HG03175 (cell line): ENCODE measurements around the gene FAM209A.
"Not testable (repeated sequence)": the region's sequence is repeated elsewhere in the genome, so short reads cannot be mapped to it uniquely, and the experiment has no call there.

Experiments used
- ATAC-seq: cut with Tn5 transposase; IDR thresholded peaks from one replicate; pipeline ENCODE4 v1.9.1; 2021; ENCODE audit warnings: mild to moderate bottlenecking, moderate library complexity; ENCODE audit not compliant: unreplicated experiment

FAM209A gene, protein sequence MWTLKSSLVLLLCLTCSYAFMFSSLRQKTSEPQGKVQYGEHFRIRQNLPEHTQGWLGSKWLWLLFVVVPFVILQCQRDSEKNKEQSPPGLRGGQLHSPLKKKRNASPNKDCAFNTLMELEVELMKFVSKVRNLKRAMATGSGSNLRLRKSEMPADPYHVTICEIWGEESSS

DNA sequence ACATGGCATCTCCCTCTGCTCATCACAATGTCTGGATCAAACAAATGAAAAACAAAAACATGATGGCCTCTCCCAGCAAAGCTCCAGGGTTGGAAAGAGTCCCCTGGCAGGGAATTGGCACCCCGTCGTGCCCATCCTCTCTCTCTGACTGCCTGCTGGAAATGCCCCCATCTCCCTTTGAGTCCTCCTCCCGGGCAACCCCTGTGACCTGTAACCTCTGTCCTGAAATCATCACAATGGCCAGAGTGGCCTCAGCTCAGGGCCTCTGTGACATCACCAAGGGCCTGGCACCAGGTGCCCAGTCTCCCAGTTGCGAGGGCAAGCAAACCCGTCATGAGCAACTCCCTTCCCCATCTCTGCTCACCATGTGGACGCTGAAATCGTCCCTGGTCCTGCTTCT is at the start of gene FAM209A:
FAM209A (plus strand) TSS at position 301 of the 400 bp plus-strand sequence; CDS start at position 366, 65 bp downstream.
- ATAC-seq: not testable (repeated sequence)

DNA sequence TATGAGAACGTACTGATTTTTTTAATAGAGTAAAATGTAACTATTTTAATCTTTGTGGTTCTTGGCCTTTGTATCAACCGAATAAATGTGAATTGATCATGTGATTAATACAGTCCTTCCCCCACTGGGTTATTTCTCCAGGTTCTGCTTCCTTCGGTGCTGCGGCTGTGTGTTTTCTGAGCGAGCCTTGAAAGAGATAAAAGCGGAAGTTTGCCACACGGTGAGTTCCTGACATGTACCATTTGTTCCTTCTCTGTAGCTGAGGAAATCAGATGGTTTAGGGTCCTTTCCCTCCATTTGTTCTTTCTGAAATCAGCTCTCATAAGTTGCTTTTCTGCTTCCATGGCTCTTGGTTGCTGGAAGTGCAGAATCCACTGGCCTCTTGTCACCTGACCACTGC is 40.6 kb upstream of the FAM209A start:
- no peak for ATAC-seq

DNA sequence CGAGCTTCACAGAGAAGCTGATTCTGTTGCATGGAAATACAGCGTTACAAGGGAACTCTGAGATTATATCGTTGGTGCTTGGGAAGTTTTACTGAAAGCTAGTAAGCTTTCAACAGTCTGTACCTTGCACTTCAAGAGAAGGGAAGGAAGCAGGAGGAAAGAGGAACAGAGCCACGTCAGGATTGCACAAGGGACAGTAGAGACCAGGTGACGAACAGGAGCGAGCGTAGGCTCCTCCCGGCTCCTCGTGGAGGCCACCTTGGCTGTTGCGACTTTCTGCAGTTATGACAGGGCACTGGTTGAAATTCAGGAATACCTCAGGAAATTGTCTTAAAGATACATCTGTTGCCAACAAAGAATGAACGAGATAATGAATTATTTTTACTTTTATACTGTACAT is 37.3 kb upstream of the FAM209A start:
- ATAC-seq: no peak

DNA sequence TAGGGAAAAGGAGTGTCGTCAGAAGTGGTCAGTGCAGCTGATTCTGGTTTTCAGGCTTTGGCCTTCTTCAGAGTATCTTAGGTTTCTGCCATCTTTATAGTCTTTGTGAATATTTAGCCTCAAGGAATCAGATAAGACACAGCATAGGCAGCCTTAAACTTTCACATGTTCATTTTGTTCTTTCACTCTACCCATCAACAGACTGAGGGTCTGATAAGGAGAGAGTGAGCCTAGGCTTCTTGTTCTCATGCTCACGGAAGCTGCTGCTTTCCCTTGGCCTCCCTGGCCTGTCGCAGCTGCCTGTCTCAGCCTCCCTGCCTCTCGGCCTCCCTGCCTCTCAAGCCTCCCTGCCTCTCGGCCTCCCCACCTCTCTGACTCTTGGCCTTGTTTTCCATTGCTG is 36.0 kb upstream of the FAM209A start:
- no peak for ATAC-seq

DNA sequence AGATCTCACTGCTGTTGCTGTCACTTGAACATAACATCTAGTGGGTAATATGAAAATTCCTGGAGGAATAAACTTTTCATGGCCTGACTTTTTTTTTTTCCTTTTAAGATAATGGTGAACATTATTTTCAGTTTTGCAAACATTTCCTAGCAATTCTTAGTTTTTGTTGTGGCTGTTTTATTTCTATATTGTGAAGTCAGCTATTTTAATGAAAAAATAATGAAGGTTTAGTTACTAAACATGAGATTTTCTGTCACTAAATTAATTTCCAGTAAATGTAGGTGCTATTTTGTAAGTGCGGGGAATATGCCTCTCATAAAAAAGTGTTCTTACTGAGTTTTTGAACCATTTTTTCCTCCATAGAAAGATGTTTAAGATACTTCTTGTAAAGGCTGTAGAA is 23.4 kb upstream of the FAM209A start:
- ATAC-seq: no peak

DNA sequence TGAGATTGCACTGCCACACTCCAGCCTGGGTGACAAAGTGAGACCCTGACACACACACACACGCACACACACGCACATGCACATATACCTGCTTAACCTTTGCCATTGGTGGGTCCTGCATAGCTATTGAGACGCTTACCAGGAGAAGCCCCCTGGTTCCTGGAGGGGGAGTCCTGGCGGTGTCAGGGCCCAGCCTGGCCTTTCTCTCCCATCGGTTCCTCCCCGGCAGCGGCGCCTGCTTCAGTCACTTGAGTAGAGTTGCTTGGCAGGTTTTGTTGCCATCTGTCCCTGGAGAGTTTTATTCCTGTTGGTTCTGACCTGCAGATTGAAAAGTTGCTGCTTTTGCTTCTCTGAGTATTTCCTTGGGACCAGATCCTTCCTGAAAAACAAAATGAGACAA is 20.6 kb upstream of the FAM209A start:
- no peak for ATAC-seq

DNA sequence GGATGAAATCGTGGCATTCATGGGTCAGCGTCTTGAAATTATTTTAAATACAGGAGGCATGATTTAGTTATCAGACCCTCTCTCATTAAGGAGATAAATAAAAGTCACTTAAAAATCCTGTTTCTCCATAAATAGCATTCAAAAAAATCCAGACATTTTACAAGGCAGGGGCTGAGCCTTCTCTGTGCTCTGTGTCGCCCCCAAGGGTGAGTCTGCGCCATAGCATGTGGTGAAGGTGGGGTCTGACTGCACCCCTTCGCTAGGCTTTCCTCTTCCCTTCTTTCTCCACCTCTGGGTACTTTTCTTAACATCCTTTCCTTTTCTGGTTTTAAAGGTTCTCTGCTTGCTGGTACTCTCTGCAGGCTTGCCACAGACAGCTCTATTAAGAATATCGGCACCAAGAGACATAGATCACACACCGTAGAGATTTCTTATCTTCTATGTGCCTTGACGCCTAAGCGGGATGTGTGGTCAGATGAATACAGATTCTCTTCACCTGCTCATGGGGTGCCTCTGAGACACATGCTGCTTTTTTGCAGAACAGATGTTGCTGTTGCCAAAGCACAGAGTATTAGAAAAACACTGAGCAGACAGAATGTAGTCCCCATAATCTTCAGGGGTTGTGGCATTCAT is 20.1 kb upstream of the FAM209A start:
- no peak for ATAC-seq

DNA sequence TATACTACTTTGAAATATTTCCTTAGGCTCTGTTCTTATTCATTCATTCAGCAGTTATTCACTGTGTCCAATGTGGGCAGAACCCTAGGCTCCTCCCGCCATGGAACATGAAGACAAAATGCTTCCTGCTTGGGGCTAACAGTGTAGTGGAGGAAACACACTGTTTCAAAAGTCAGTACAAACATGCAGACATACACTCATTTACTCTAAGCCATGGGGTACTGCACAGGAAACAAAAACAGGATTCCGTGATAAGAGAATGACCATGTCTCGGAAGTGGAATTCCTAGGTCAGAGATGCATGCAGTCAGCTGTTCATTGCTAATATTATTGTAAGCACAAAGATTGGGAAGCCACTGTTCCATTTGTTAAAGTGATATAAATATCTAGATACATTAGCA is 18.4 kb upstream of the FAM209A start:
- no peak for ATAC-seq

DNA sequence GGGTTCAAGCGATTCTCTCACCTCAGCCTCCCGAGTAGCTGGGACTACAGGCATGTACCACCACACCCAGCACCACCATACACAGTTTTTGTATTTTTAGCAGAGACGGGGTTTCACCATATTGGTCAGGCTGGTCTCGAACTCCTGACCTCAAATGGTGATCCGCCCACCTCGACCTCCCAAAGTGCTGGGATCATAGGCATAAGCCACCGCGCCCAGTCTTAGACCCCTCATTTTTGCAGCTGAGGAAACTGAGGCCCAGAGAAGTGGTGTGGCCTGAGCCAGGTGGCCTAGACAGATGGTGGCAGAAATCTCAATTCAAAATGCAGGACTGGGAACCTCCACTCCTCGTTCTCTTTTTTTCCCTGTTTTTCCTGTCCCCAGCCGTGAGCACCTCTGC is 12.6 kb upstream of the FAM209A start:
- ATAC-seq: no peak

DNA sequence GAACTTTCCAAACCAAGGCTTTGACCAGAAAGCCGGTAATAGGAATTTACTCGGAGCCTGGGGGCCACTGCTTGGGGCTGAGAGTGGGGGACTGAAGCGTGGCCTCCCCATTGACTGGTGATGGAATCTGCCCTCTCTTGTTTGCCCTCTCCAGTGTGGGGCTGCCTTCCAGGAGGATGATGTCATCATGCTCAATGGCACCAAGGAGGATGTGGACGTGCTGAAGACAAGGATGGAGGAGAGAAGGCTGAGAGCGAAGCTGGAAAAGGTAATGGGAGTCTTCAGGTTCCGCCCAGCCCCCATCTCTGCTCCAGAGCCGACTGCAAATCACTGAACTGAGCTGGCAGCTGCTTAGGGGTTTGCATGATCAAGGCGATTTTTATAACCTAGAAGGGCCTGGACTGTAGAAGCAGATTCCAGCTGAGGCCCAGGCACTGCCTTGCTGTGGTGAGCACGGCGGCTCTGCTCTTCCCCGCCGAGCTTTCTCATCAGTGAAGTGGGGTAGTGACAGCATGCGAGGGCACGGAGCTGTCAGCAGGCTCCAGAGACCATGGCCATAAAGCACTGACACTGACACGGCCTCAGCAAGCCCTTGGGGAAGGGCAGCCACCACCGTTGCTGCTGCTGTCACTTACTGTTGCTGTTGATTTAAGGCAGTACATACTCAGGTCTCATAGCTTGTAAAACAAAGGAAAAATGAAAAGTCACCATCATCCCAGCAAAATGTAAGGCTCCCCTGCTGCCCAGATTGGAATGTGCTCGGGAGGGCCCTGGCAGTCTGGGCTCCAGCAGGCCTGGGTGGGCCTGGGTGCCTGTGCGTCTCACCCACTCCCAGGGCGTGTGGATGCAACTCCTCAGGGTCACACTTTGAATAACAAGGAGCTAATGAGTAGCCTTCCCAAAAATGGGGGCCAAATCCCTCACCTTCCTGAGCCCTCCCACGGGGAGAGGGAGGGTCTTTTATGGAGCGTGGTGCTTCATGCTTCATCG is 11.1 kb upstream of the FAM209A start:
- no peak for ATAC-seq

DNA sequence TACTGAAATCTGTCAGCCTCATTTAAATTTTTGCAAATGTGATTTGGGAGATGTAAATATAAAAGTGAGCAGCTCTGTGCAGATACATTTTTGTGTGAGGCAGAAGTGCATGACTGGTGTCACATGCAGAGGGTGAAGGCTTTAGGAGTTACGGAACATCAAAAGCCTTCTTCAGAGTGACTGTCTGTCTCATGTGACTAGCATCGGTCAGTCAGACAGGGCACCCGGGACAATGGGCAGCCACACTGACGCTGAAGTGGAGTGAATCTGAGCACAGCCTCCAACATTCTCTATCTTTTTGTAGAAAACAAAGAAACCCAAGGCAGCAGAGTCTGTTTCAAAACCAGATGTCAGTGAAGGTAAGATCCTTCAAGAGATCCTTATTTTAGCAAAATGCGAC is 7.9 kb upstream of the FAM209A start:
- no peak for ATAC-seq

DNA sequence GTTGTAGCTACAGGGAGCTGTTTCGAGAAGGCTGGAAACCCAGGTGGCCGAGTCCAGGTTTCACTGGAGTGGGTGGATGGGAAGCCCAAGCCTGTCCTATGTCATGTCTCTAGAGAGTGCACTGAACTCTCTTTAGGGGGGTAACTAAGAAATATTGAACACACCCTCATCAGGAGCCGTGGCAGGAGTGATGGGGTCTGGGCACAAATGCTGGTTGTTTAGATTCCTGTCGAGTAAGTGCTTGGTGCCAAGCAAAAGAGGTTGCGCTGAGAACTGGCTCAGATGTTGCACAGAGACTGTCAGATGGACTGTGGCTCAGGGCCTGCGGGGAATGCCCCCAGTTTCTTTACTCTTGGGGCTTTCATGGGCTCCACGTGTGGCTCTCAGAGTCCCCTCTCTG is 7.3 kb upstream of the FAM209A start:
- ATAC-seq: no peak

DNA sequence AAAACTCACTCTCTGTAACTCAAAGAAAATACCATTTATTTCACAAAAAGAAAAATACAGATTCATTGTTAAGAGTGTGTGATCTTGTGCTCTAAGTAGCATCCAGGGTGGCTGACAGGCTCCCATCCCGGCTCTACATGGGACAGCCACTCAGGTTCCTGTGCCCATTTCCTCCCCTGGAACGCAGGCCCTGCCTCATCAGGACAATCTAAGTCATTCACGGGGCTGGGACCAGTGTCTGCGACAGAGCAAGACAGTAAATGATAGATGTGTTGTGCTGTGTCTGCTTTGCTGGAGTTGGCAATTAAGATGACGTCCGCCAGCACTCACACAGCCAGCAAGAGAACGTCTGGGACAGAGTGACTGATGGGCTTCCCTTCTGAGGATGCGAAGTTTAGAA is 6.9 kb upstream of the FAM209A start:
- no peak for ATAC-seq

DNA sequence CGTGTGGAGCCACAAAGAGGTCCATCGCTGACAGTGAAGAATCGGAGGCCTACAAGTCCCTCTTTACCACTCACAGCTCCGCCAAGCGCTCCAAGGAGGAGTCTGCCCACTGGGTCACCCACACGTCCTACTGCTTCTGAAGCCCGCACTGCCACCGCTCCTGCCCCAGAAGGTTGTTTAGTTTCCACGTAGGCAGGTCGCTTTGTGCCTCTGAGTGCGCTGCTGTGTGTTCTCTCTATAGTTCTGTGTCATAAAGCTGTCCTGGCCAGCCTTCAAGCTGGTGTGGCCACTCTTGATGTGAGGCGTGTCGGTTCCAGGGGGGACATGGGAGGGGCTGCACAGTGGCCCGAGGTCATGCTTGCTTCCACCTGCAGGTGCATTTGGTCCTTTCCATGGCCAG is 6.4 kb upstream of the FAM209A start:
- ATAC-seq: no peak

DNA sequence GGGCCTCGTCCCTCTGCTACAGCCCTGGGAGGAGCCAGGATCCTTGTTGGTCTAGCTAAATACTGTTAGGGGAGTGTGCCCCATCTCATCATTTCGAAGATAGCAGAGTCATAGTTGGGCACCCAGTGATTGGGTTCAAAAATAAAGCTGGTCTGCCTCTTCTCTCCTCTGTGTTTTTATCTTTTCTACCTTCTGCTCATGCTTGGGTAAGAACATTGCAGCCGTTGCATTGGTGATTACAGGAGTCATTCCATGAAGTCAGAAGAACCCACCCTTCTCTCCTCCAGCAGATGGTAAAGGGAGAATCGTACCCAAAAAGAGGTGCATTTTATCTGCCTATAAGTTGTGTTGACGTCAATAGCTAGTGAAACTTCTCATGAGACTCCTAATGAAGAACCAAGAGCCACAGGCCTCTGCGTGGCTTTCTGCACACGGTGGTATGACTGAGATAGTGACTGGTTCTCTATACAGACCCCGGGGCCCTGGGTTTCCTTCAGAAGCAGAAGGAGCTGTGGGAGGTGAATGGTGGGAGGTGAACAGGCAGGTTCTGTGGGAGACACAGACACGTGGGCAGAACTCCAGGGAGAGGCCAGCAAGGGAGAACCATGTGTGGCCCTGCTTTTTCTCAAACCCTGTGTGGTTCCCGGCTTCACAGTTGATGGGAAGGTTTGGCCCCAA is 5.7 kb upstream of the FAM209A start:
- no peak for ATAC-seq

DNA sequence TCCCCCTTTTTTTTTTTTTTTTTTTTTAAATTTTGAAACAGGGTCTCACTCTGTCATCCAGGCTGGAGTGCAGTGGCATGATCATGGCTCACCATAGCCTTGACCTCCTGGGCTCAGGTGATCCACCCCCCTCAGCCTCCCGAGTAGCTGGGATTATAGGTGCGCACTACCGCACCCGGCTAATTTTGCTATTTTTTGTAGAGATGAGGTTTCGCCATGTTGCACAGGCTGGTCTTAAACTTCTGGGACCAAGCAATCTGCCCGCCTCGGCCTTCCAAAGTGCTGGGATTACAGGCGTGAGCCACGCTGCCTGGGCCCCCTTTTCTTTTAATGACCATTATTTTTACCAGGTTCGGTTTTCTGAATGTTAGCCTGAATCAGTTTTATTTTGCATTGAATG is 5.0 kb upstream of the FAM209A start:
- ATAC-seq: no peak

DNA sequence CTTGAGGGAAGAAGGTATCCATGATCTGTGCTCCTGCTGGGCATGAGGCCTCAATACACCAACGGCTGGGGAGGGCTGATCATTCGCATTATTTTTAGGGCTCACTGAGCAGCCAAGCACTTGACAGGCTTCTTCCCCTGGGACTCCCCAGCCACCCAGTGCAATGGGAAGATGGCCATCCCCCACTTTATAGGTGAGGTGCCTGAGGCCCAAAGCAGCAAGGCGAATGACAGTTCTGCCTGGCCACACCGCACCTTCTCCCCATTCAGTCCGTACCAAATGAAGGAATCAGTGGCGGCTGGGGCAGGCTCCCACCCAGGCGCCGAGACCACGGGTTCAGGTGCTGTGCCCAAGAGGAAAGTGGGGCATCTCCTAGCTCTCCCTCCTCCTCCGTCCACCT is 4.4 kb upstream of the FAM209A start:
- no peak for ATAC-seq

DNA sequence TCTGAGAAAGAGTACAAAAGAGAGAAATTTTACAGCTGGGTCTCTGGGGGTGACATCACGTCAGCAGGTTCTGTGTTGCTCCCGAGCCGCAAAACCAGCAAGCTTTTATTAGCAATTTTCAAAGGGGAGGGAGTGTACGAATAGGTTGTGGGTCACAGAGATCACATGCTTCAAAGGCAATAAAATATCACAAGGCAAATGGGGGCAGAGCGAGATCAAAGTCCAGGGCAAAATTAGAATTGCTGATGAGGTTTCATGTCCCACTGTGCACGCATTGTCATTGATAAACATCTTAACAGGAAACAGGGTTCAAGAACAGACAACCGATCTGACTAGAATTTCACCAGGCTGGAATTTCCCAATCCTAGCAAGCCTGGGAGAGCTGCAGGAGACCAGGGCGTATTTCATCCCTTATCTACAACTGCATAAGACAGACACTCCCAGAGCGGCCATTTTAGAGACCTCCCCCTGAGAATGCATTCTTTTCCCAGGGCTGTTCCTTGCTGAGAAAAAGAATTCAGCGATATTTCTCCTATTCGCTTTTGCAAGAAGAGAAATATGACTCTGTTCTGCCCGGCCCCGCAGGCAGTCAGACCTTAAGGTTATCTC is 3.7 kb upstream of the FAM209A start:
- ATAC-seq: not testable (repeated sequence)

DNA sequence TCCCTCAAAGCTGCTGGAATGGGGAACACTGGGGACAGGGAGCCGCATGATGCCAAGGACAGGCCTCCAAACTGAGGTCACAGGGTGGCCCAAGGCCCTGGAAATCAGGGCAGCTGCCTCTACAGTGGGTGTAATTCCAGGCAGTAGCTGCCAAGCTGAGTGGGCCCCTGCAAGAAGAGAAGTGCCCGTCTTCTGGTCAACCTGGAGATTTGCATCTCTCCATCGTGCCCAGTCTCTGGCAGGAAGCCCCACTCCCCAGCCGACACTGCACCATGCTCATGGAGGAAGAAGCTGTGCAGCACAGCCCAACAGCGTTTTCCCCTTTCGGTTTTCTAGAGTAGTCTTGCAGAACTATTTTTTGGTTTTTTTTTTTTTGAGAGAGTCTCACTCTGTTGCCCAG is 2.2 kb upstream of the FAM209A start:
- ATAC-seq: no peak

DNA sequence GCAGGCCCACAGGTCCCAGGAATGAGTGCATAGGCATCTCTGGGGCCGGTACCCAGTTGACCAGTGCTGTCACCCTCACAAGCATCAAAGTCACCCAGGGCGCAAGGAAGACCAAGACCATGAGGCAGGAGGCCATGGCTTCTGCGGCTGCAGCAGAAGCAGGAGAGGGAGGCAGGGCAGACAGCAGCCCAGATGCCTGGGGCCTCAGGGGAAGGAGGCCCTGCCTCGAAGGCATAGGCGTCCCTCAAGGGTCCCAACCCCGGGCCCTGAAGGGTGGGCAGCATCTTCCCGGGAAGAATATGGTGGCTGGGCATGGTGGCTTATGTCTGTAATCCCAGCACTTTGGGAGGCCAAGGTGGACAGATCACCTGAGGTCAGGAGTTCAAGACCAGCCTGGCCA is 3.0 kb downstream of the FAM209A start:
- no peak for ATAC-seq

DNA sequence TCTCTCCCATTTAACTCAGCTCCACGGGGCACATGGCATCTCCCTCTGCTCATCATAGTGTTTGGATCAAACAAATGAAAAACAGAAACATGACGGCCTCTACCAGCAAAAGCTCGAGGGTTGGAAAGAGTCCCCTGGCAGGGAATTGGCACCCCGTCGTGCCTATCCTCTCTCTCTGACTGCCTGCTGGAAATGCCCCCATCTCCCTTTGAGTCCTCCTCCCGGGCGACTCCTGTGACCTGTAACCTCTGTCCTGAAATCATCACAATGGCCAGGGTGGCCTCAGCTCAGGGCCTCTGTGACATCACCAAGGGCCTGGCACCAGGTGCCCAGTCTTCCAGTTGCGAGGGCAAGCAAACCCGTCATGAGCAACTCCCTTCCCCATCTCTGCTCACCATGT is 8.4 kb downstream of the FAM209A start, which contains the start of gene FAM209B:
FAM209B (plus strand) TSS at position 301 of the 400 bp plus-strand sequence; CDS start at position 397, 96 bp downstream.
- ATAC-seq: not testable (repeated sequence)
